H1 (cell line): ENCODE measurements around the gene HMCN2. TPM values are rescaled to one million over a fixed set of nuclear protein-coding genes. Genes with fewer than 3 reads are reported as not detected.

Experiments
- CTCF ChIA-PET: fragments of 300-600 bp; sonication (Branson Sonifier 250); formaldehyde crosslinking; loops from one replicate; lab custom pipeline; 2021; ENCODE audit not compliant: partially characterized antibody; lab: Charles Lee
- POLR2A ChIA-PET: fragments of 300-600 bp; sonication (Branson Sonifier 250); formaldehyde crosslinking; loops from one replicate; lab custom pipeline; 2021; ENCODE audit warnings: inconsistent platforms; ENCODE audit not compliant: partially characterized antibody; lab: Charles Lee
- DNase-seq, 2 experiments: peaks; one replicate each; pipeline versions ENCODE4 v3.0.0 to v3.0.0-alpha.2; 2010 to 2022; ENCODE audit warnings: low spot score in 2 of 2, low read depth in 1 of 2, mixed read lengths in 1 of 2
- FAIRE-seq: peaks from 2 replicates; lab custom pipeline; 2011; peaks lifted over from hg19 to GRCh38; lab: Jason Lieb, UNC
- H2AFZ ChIP-seq: 2 replicates; pipeline ENCODE4 v1.8.1; 2012; ENCODE audit warnings: low read length, inconsistent platforms
- H2AK5ac ChIP-seq: 2 replicates; pipeline ENCODE4 v1.6.1; 2013; ENCODE audit warnings: low read depth, low read length
- H2BK120ac ChIP-seq: replicated peaks from 2 replicates; pipeline ENCODE3; 2013; ENCODE audit warnings: low read depth, low read length, inconsistent platforms
- H2BK12ac ChIP-seq: 2 replicates; pipeline ENCODE4 v1.6.1; 2013; ENCODE audit warnings: low read depth, low read length
- H2BK15ac ChIP-seq: 2 replicates; pipeline ENCODE4 v1.6.1; 2013; ENCODE audit warnings: low read length
- H2BK20ac ChIP-seq: 2 replicates; pipeline ENCODE4 v1.6.1; 2013; ENCODE audit warnings: low read length
- H2BK5ac ChIP-seq: 2 replicates; pipeline ENCODE4 v1.6.1; 2013; ENCODE audit warnings: low read depth, low read length
- H3K14ac ChIP-seq: 2 replicates; pipeline ENCODE4 v1.6.1; 2013; ENCODE audit warnings: inconsistent platforms; ENCODE audit not compliant: insufficient read length
- H3K18ac ChIP-seq: 2 replicates; pipeline ENCODE4 v1.6.1; 2013; ENCODE audit warnings: low read length; ENCODE audit errors: extremely low read depth
- H3K23ac ChIP-seq: 2 replicates; pipeline ENCODE4 v1.6.1; 2013; ENCODE audit warnings: inconsistent platforms; ENCODE audit not compliant: insufficient read length
- H3K23me2 ChIP-seq: 2 replicates; pipeline ENCODE4 v1.6.1; 2013; ENCODE audit warnings: low read depth, low read length
- H3K27ac ChIP-seq: 2 replicates; pipeline ENCODE4 v1.6.1; 2011; ENCODE audit warnings: low read depth, low read length, inconsistent platforms
- H3K27me3 ChIP-seq, 4 experiments: replicated peaks in 1 of 4; 1 replicate in 1 of 4; 2 replicates in 3 of 4; pipeline versions ENCODE4 v1.6.1 to v1.8.1; 2011 to 2013; ENCODE audit warnings: low read length in 3 of 4, mild to moderate bottlenecking in 3 of 4, inconsistent platforms in 2 of 4, mixed read lengths in 2 of 4, moderate library complexity in 1 of 4; ENCODE audit not compliant: control insufficient read depth in 3 of 4, insufficient read depth in 3 of 4; ENCODE audit errors: extremely low read depth in 1 of 4
- H3K36me3 ChIP-seq, 4 experiments: 2 replicates each; pipeline versions ENCODE4 v1.6.1 to v1.8.1; 2011 to 2013; ENCODE audit warnings: mild to moderate bottlenecking in 4 of 4, low read length in 3 of 4, moderate library complexity in 2 of 4, control low read depth in 1 of 4, inconsistent platforms in 1 of 4; ENCODE audit not compliant: insufficient read depth in 4 of 4, control insufficient read depth in 2 of 4
- H3K4ac ChIP-seq: replicated peaks from 2 replicates; pipeline ENCODE3; 2013; ENCODE audit warnings: low read length, low read depth, mixed read lengths, inconsistent platforms; ENCODE audit not compliant: insufficient read length
- H3K4me1 ChIP-seq, 4 experiments: replicated peaks in 1 of 4; 1 replicate in 1 of 4; 2 replicates in 3 of 4; pipeline versions ENCODE4 v1.6.1 to v1.8.1; 2011 to 2013; ENCODE audit warnings: low read length in 3 of 4, inconsistent platforms in 2 of 4, mixed read lengths in 1 of 4; ENCODE audit not compliant: insufficient read depth in 4 of 4, control insufficient read depth in 3 of 4
- H3K4me2 ChIP-seq, 2 experiments: 2 replicates each; pipeline versions ENCODE4 v1.6.1 to v1.8.1; 2011 to 2013; ENCODE audit warnings: low read depth in 2 of 2, low read length in 2 of 2, control low read depth in 1 of 2, inconsistent platforms in 1 of 2, mild to moderate bottlenecking in 1 of 2; ENCODE audit not compliant: insufficient read depth in 1 of 2
- H3K4me3 ChIP-seq, 4 experiments: fragments of 200-600, 300-600 bp in 1 of 4; sonication (generic), shearing (Covaris generic), sonication (Bioruptor Twin) in 1 of 4; 2 replicates each; pipeline versions ENCODE4 v1.5.1 to v1.8.1; 2011 to 2016; ENCODE audit warnings: low read length in 4 of 4, low read depth in 3 of 4, control low read depth in 2 of 4, inconsistent platforms in 2 of 4, mild to moderate bottlenecking in 2 of 4, mixed read lengths in 1 of 4, moderate library complexity in 1 of 4; ENCODE audit not compliant: insufficient read depth in 2 of 4; ENCODE audit errors: extremely low read depth in 1 of 4
- H3K56ac ChIP-seq: replicated peaks from 2 replicates; pipeline ENCODE3; 2013; ENCODE audit warnings: low read depth, mild to moderate bottlenecking, mixed read lengths, low read length, inconsistent platforms; ENCODE audit not compliant: insufficient read length
- H3K79me1 ChIP-seq: 2 replicates; pipeline ENCODE4 v1.6.1; 2013; ENCODE audit warnings: low read depth, low read length, control low read depth
- H3K79me2 ChIP-seq, 2 experiments: 2 replicates each; pipeline versions ENCODE4 v1.6.1 to v1.8.1; 2012 to 2013; ENCODE audit warnings: low read length in 2 of 2, mild to moderate bottlenecking in 2 of 2, inconsistent platforms in 1 of 2; ENCODE audit not compliant: insufficient read depth in 2 of 2, control insufficient read depth in 1 of 2
- H3K9ac ChIP-seq, 4 experiments: replicated peaks in 1 of 4; 1 replicate in 1 of 4; 2 replicates in 3 of 4; pipeline versions ENCODE4 v1.6.1 to v1.8.1; 2011 to 2013; ENCODE audit warnings: low read depth in 3 of 4, low read length in 3 of 4, control low read depth in 2 of 4, mild to moderate bottlenecking in 2 of 4, moderate library complexity in 2 of 4, inconsistent platforms in 1 of 4; ENCODE audit errors: extremely low read depth in 1 of 4
- H3K9me3 ChIP-seq, 2 experiments: 2 replicates each; pipeline versions ENCODE4 v1.6.1 to v1.8.1; 2012 to 2013; ENCODE audit warnings: mild to moderate bottlenecking in 2 of 2, moderate library complexity in 2 of 2, control low read depth in 1 of 2, inconsistent platforms in 1 of 2, low read depth in 1 of 2, low read length in 1 of 2, mixed read lengths in 1 of 2; ENCODE audit not compliant: insufficient read depth in 2 of 2
- H4K20me1 ChIP-seq, 2 experiments: replicated peaks in 1 of 2; 2 replicates each; pipeline versions ENCODE3 to v1.8.1; 2011 to 2013; ENCODE audit warnings: inconsistent platforms in 2 of 2, low read length in 2 of 2, mild to moderate bottlenecking in 1 of 2; ENCODE audit not compliant: insufficient read depth in 2 of 2, control insufficient read depth in 1 of 2
- H4K5ac ChIP-seq: 2 replicates; pipeline ENCODE4 v1.6.1; 2013; ENCODE audit warnings: low read length, low read depth, mixed read lengths, inconsistent platforms; ENCODE audit not compliant: insufficient read length
- H4K8ac ChIP-seq: 2 replicates; pipeline ENCODE4 v1.8.0; 2013; ENCODE audit warnings: mild to moderate bottlenecking, moderate library complexity, low read length, inconsistent platforms; ENCODE audit not compliant: insufficient read depth; ENCODE audit errors: extremely low read depth
- H4K91ac ChIP-seq: replicated peaks from 2 replicates; pipeline ENCODE3; 2013; ENCODE audit warnings: low read length, mixed read lengths, inconsistent platforms; ENCODE audit not compliant: insufficient read length
- CTBP2 ChIP-seq: IDR thresholded peaks from 2 replicates; pipeline ENCODE4 v1.7.0; 2011; ENCODE audit warnings: borderline replicate concordance, mild to moderate bottlenecking, moderate library complexity, mixed read lengths, low read length; ENCODE audit not compliant: insufficient read depth, insufficient read length
- EGR1 ChIP-seq: IDR thresholded peaks from 2 replicates; pipeline ENCODE4 v1.6.1; 2011; ENCODE audit warnings: low read depth, low read length, borderline replicate concordance
- WGBS, 2 experiments: shearing (Covaris generic) in 1 of 2; methylation state at CpG; one replicate each; pipeline versions ENCODE4 v1.1.6 to v1.1.7; 2013 to 2015; ENCODE audit warnings: low lambda C conversion rate in 2 of 2, mixed read lengths in 2 of 2, inconsistent platforms in 1 of 2, low coverage in 1 of 2, missing lambda C conversion rate in 1 of 2; ENCODE audit not compliant: insufficient replicate concordance in 2 of 2, insufficient coverage in 1 of 2, insufficient read length in 1 of 2; ENCODE audit errors: extremely low coverage in 1 of 2, missing lambda C conversion rate in 1 of 2; 5-methylcytosine and 5-hydroxymethylcytosine counted together
- long read RNA-seq, 2 experiments: library from RNA in 1 of 2; library from capped mRNA in 1 of 2; stranded (forward); transcript quantifications; one replicate each; pipeline ENCODE4 v2.0.0, GENCODE V29; 2021; ENCODE audit warnings: inconsistent platforms in 1 of 2
- polyA minus RNA-seq, 3 experiments: library from RNA; depleted of rRNA, polyadenylated mRNA; stranded (reverse); fragments of >200 nt; gene quantifications; 1 replicate in 2 of 3; 2 replicates in 1 of 3; pipeline ENCODE4 v1.2.3, GENCODE V29; 2011
- polyA plus RNA-seq, 7 experiments: library from polyadenylated mRNA; depleted of rRNA in 3 of 7; stranded (reverse) in 5 of 7; unstranded in 2 of 7; fragments of >200 nt in 5 of 7; fragments of 200-250 nt in 2 of 7; gene quantifications; 1 replicate in 5 of 7; 2 replicates in 1 of 7; 4 replicates in 1 of 7; pipeline versions ENCODE4 v1.2.1 to v1.2.3, GENCODE V29; 2011 to 2013; ENCODE audit warnings: missing spikeins in 2 of 7, mixed read lengths in 2 of 7
- total RNA-seq: library from RNA; stranded (reverse); fragmentation: NEBNext Ultra II Directional; extraction: Animal tissue kit (Norgen Biotek cat#: 25700); gene quantifications from 2 replicates; pipeline ENCODE4 v1.2.1, GENCODE V29; 2021

HMCN2 gene, protein sequence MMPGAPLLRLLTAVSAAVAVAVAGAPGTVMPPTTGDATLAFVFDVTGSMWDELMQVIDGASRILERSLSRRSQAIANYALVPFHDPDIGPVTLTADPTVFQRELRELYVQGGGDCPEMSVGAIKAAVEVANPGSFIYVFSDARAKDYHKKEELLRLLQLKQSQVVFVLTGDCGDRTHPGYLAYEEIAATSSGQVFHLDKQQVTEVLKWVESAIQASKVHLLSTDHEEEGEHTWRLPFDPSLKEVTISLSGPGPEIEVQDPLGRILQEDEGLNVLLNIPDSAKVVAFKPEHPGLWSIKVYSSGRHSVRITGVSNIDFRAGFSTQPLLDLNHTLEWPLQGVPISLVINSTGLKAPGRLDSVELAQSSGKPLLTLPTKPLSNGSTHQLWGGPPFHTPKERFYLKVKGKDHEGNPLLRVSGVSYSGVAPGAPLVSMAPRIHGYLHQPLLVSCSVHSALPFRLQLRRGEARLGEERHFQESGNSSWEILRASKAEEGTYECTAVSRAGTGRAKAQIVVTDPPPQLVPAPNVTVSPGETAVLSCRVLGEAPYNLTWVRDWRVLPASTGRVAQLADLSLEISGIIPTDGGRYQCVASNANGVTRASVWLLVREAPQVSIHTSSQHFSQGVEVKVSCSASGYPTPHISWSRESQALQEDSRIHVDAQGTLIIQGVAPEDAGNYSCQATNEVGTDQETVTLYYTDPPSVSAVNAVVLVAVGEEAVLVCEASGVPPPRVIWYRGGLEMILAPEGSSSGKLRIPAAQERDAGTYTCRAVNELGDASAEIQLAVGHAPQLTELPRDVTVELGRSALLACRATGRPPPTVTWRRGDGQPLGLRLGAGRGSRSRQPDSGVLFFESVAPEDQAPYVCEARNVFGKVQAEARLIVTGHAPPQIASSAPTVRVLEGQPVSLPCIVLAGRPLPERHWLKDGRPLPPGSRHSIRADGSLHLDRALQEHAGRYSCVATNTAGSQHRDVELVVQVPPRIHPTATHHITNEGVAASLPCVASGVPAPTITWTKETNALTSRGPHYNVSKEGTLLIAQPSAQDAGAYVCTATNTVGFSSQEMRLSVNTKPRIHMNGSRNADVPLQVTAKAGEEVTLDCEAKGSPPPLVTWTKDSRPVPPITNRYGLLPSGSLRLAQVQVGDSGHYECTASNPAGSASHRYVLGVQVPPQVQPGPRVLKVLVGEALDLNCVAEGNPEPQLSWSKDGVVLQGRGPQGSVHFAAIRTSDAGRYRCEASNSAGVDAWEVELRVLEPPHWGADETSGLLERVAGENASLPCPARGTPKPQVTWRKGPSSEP (N-terminal part only)
- total RNA-seq (7.9 and 9.1 TPM in 2 replicates), polyA plus RNA-seq (2011; rRNA removed) (5.0 and 8.3 TPM in 2 replicates), polyA minus RNA-seq (2011; rRNA and poly(A)+ RNA removed) (4.6 and 7.6 TPM in 2 replicates)
- 6.4 TPM for polyA plus RNA-seq (2011; cell fraction: cytosol; rRNA removed)
- 60.8 TPM for polyA plus RNA-seq (2011; cell fraction: nucleus; rRNA removed)
- polyA plus RNA-seq (2012, experiment 1 of 2), result 3.3 to 10.7 TPM (median 7.7 TPM) in 4 replicates
- polyA plus RNA-seq (2012, experiment 2 of 2), result 2.3 TPM
- 3.8 TPM for polyA plus RNA-seq (2013, experiment 1 of 2)
- 2.5 TPM for polyA plus RNA-seq (2013, experiment 2 of 2)
- polyA minus RNA-seq (2011; cell fraction: cytosol; rRNA and poly(A)+ RNA removed), result 9.8 TPM
- 25.3 TPM for polyA minus RNA-seq (2011; cell fraction: nucleus; rRNA and poly(A)+ RNA removed)
- long read RNA-seq, experiment 1, result 0 reads
- long read RNA-seq, experiment 2, result 0 reads

DNA sequence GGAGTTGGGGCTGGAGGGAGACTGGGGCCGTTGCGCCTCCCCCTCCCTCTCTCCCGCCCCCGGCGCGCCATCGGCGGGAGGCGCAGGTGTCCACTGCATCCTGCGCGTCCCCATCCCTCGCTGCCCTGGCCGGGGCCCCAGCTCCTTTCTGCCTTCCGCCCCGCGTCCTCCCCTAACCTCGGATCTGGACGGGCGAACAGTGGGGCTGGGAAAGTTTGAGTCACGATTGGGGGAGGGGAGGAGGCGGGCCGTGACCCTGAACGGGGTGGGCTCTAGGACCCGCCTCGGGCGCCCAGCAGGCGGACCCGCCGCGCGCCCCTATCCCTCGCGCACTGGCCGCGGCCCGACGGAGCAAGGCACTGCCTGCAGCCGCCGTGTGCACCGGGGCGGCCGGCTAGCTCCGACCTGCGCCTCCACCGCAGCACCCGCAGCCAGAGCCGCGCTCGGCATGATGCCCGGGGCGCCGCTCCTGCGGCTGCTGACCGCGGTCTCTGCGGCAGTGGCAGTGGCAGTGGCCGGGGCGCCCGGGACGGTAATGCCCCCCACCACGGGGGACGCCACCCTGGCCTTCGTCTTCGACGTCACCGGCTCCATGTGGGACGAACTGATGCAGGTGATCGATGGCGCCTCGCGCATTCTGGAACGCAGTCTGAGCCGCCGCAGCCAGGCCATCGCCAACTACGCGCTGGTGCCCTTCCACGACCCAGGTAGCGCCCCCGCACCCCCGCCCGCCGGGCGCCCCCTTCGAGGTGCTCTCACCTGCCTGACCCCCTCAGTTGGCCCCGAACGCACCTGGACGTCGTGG is at the start of gene HMCN2:
HMCN2 (plus strand) TSS at position 330 of the 805 bp plus-strand sequence; CDS start at position 449, 119 bp downstream.
- Histone ChIP-seq H2BK20ac (peak within 1 kb of the TSS; percentile 95; the same call in 1 of the 2 replicates), H2BK12ac (peak within 1 kb of the TSS; percentile 89; the same call in 1 of the 2 replicates), H3K23ac (no peak within 1 kb of the TSS), H3K14ac (no peak within 1 kb of the TSS), H2BK15ac (peak within 1 kb of the TSS; percentile 95), H3K9me3 (no peaks in the 10 kb centered on the region), H2AFZ (no peak within 1 kb of the TSS), H3K4ac (peak within 1 kb of the TSS; percentile 45), H2BK5ac (no peak within 1 kb of the TSS; the same call in 1 of the 2 replicates), H4K8ac (peak within 1 kb of the TSS; percentile 86), H4K5ac (peak within 1 kb of the TSS; percentile 32), H2AK5ac (no peak within 1 kb of the TSS; the same call in 1 of the 2 replicates), H3K4me3 (peak within 1 kb of the TSS; percentile 38 to 68 (median 60)), H4K91ac (peak within 1 kb of the TSS; percentile 70), H3K79me2 (peaks cover 0 to 6% of the 10 kb centered on the region in 2 experiments; a peak in 1 of 4 replicates), H3K18ac (peak within 1 kb of the TSS; percentile 88), H3K4me1 (peaks cover 10 to 24% (median 15%) of the 10 kb centered on the region in 4 experiments), H3K9ac (peak within 1 kb of the TSS in 2 of 4 experiments; percentile 45 to 50; a peak in 5 of 7 replicates), H3K79me1 (no peaks in the 10 kb centered on the region; the same call in 1 of the 2 replicates), H3K23me2 (peaks cover 11% of the 10 kb centered on the region; the same call in 1 of the 2 replicates), H4K20me1 (no peaks in the 10 kb centered on the region), H3K36me3 (no peaks in the 10 kb centered on the region), H3K27me3 (peaks cover 0 to 20% (median 14%) of the 10 kb centered on the region in 4 experiments; a peak in 6 of 7 replicates), H3K56ac (no peak within 1 kb of the TSS), H3K27ac (no peak within 1 kb of the TSS), H2BK120ac (no peak within 1 kb of the TSS), H3K4me2 (peak within 1 kb of the TSS; percentile 78 to 82)
- WGBS, 2 experiments, result 0% methylated on average over 23 of the region's 89 CpGs; no CpG with 5 or more reads in 1 of the 2 experiments
- DNase-seq (peak in 1 of 2 experiments; percentile 76), FAIRE-seq (no peak)
- ChIA-PET POLR2A (interaction anchor here (0.8 to 1.4 kb wide), 6 partner anchors 11 to 53 kb away, joined by 3 to 4 read pairs (median 3); no protein-coding TSS in a partner anchor), CTCF (interaction anchor here (1.0 kb wide), 1 partner anchor 29 kb away, joined by 6 read pairs; no protein-coding TSS in a partner anchor)
- TF ChIP-seq CTBP2 (no peak), EGR1 (peak; percentile 46; the same call in 1 of the 2 replicates)
